ENCODE results near the gene CCRL2.

The CCRL2 gene

GRCh38 chr3:46407970-46408369 is 911 bp downstream of the CCRL2 start:
- Mint-ChIP-seq H3K4me1 (ENCODE audit: low read depth) (peaks cover 34% of the 10 kb centered on the region), H3K9me3 (ENCODE audit: low read depth) (peaks cover 3% of the 10 kb centered on the region), H3K4me3 (peak overlapping the region; percentile 84), H3K27me3 (no peaks in the 10 kb centered on the region), H3K36me3 (no peaks in the 10 kb centered on the region), H3K27ac (peak overlapping the region; percentile 58)

GRCh38 chr3:46408853-46409252 is 1.8 kb downstream of the CCRL2 start:
- Mint-ChIP-seq H3K4me1 (ENCODE audit: low read depth) (peaks cover 34% of the 10 kb centered on the region), H3K36me3 (no peaks in the 10 kb centered on the region), H3K9me3 (ENCODE audit: low read depth) (no peaks in the 10 kb centered on the region), H3K4me3 (peak overlapping the region; percentile 4), H3K27me3 (no peaks in the 10 kb centered on the region), H3K27ac (no peak overlapping the region)

GRCh38 chr3:46409739-46410489 is 2.9 kb downstream of the CCRL2 start:
- Mint-ChIP-seq H3K27me3 (no peaks in the 10 kb centered on the region), H3K36me3 (no peaks in the 10 kb centered on the region), H3K4me1 (ENCODE audit: low read depth) (peaks cover 34% of the 10 kb centered on the region), H3K4me3 (no peak overlapping the region), H3K27ac (no peak overlapping the region), H3K9me3 (ENCODE audit: low read depth) (no peaks in the 10 kb centered on the region)

- no peaks in the 10 kb centered on the region for H3K36me3 Mint-ChIP-seq
- H3K4me3 Mint-ChIP-seq = no peak overlapping the region
- H3K9me3 Mint-ChIP-seq (ENCODE audit: low read depth) = no peaks in the 10 kb centered on the region
- no peak overlapping the region for H3K27ac Mint-ChIP-seq
- H3K27me3 Mint-ChIP-seq = no peaks in the 10 kb centered on the region
- H3K4me1 Mint-ChIP-seq (ENCODE audit: low read depth) = peaks cover 34% of the 10 kb centered on the region
These were observed 3.6 kb downstream of the CCRL2 start for GRCh38 chr3:46410669-46411068.

GRCh38 chr3:46411271-46411670 is 4.2 kb downstream of the CCRL2 start:
- Mint-ChIP-seq H3K27ac (no peak overlapping the region), H3K4me1 (ENCODE audit: low read depth) (peaks cover 40% of the 10 kb centered on the region), H3K9me3 (ENCODE audit: low read depth) (no peaks in the 10 kb centered on the region), H3K36me3 (no peaks in the 10 kb centered on the region), H3K4me3 (no peak overlapping the region), H3K27me3 (no peaks in the 10 kb centered on the region)

GRCh38 chr3:46412786-46413298 is 5.8 kb downstream of the CCRL2 start:
- Mint-ChIP-seq H3K4me1 (ENCODE audit: low read depth) (peaks cover 31% of the 10 kb centered on the region), H3K27ac (no peak overlapping the region)

GRCh38 chr3:46413951-46414350 is 6.9 kb downstream of the CCRL2 start:
- Mint-ChIP-seq H3K9me3 (ENCODE audit: low read depth) (no peaks in the 10 kb centered on the region), H3K4me3 (no peak overlapping the region), H3K4me1 (ENCODE audit: low read depth) (peaks cover 22% of the 10 kb centered on the region), H3K27ac (no peak overlapping the region), H3K36me3 (no peaks in the 10 kb centered on the region), H3K27me3 (no peaks in the 10 kb centered on the region)

More at GRCh38 chr3:46412786-46413298, 5.8 kb downstream of the CCRL2 start:
- Mint-ChIP-seq H3K36me3 (no peaks in the 10 kb centered on the region), H3K27me3 (no peaks in the 10 kb centered on the region), H3K4me3 (no peak overlapping the region), H3K9me3 (ENCODE audit: low read depth) (no peaks in the 10 kb centered on the region)

GRCh38 chr3:46414739-46415138 is 7.7 kb downstream of the CCRL2 start:
- Mint-ChIP-seq H3K27ac (no peak overlapping the region), H3K9me3 (ENCODE audit: low read depth) (no peaks in the 10 kb centered on the region), H3K36me3 (no peaks in the 10 kb centered on the region), H3K27me3 (no peaks in the 10 kb centered on the region), H3K4me1 (ENCODE audit: low read depth) (peaks cover 15% of the 10 kb centered on the region), H3K4me3 (no peak overlapping the region)

GRCh38 chr3:46416125-46416810 is 9.2 kb downstream of the CCRL2 start:
- no peaks in the 10 kb centered on the region for H3K36me3 Mint-ChIP-seq

GRCh38 chr3:46416811-46417510 is 9.9 kb downstream of the CCRL2 start:
- no peaks in the 10 kb centered on the region for H3K36me3 Mint-ChIP-seq
- no peak overlapping the region for H3K27ac Mint-ChIP-seq
- H3K27me3 Mint-ChIP-seq = no peaks in the 10 kb centered on the region
- peaks cover 10% of the 10 kb centered on the region for H3K4me1 Mint-ChIP-seq (ENCODE audit: low read depth)
- no peaks in the 10 kb centered on the region for H3K9me3 Mint-ChIP-seq (ENCODE audit: low read depth)
- no peak overlapping the region for H3K4me3 Mint-ChIP-seq

More at GRCh38 chr3:46416125-46416810, 9.2 kb downstream of the CCRL2 start:
- no peak overlapping the region for H3K27ac Mint-ChIP-seq
- peaks cover 10% of the 10 kb centered on the region for H3K4me1 Mint-ChIP-seq (ENCODE audit: low read depth)
- no peaks in the 10 kb centered on the region for H3K27me3 Mint-ChIP-seq
- H3K4me3 Mint-ChIP-seq = no peak overlapping the region
- no peaks in the 10 kb centered on the region for H3K9me3 Mint-ChIP-seq (ENCODE audit: low read depth)

- Mint-ChIP-seq H3K4me3 (no peak overlapping the region), H3K4me1 (ENCODE audit: low read depth) (peaks cover 10% of the 10 kb centered on the region), H3K27me3 (no peaks in the 10 kb centered on the region), H3K9me3 (ENCODE audit: low read depth) (no peaks in the 10 kb centered on the region), H3K36me3 (no peaks in the 10 kb centered on the region), H3K27ac (no peak overlapping the region)
These were observed 11.0 kb downstream of the CCRL2 start for GRCh38 chr3:46417841-46418611.

GRCh38 chr3:46419816-46420215 is 12.8 kb downstream of the CCRL2 start:
- Mint-ChIP-seq H3K36me3 (no peaks in the 10 kb centered on the region), H3K27me3 (no peaks in the 10 kb centered on the region), H3K9me3 (ENCODE audit: low read depth) (no peaks in the 10 kb centered on the region), H3K4me1 (ENCODE audit: low read depth) (peaks cover 10% of the 10 kb centered on the region), H3K27ac (no peak overlapping the region), H3K4me3 (no peak overlapping the region)

- H3K36me3 Mint-ChIP-seq = no peaks in the 10 kb centered on the region
- peaks cover 6% of the 10 kb centered on the region for H3K4me1 Mint-ChIP-seq (ENCODE audit: low read depth)
- H3K27ac Mint-ChIP-seq = no peak overlapping the region
- H3K4me3 Mint-ChIP-seq = no peak overlapping the region
- H3K27me3 Mint-ChIP-seq = no peaks in the 10 kb centered on the region
- H3K9me3 Mint-ChIP-seq (ENCODE audit: low read depth) = no peaks in the 10 kb centered on the region
These were observed 13.9 kb downstream of the CCRL2 start for GRCh38 chr3:46420931-46421330.

GRCh38 chr3:46422617-46423016 is 15.6 kb downstream of the CCRL2 start:
- Mint-ChIP-seq H3K4me1 (ENCODE audit: low read depth) (peaks cover 3% of the 10 kb centered on the region), H3K4me3 (no peak overlapping the region), H3K9me3 (ENCODE audit: low read depth) (no peaks in the 10 kb centered on the region), H3K27me3 (no peaks in the 10 kb centered on the region), H3K27ac (no peak overlapping the region), H3K36me3 (no peaks in the 10 kb centered on the region)
